HCT116 (cell line): Measurements from ENCODE around the gene DMRTA2. TPM values are rescaled to one million over a fixed set of nuclear protein-coding genes. Genes with fewer than 3 reads are reported as not detected.

Experiments
- ATAC-seq: fragments of 200-7000 bp; cut with Tn5 transposase; 2 replicates; pipeline ENCODE4 v1.9.1; 2020; ENCODE audit warnings: mild to moderate bottlenecking, moderate library complexity
- BruUV-seq: library from RNA; stranded (reverse); fragments of 400-500 nt; replicated peaks from 2 replicates; lab custom pipeline; 2021; lab: Mats Ljungman, UMichigan
- CTCF ChIA-PET: fragments of 300-600 bp; sonication (Branson Sonifier 250); formaldehyde crosslinking; loops from one replicate; lab custom pipeline; 2021; ENCODE audit warnings: antibody characterized with exemption; lab: Charles Lee
- POLR2A ChIA-PET: fragments of 300-600, 350-600 bp; sonication (Branson Sonifier 250); formaldehyde crosslinking; loops from one replicate; lab custom pipeline; 2021; ENCODE audit warnings: antibody characterized with exemption; lab: Charles Lee
- RAD21 ChIA-PET, 2 experiments: fragments of 300-600 bp; sonication (Branson Sonifier 250); formaldehyde crosslinking; loops; one replicate each; lab custom pipeline; 2023; ENCODE audit warnings: low total read pairs in 2 of 2; ENCODE audit not compliant: uncharacterized antibody in 2 of 2, unreplicated experiment in 2 of 2, low non-redundant PET in 1 of 2; lab: Charles Lee
- DNase-seq: peaks from one replicate; pipeline ENCODE4 v3.0.0-alpha.2; 2010; ENCODE audit warnings: low read depth, low spot score
- H2AFZ ChIP-seq: fragments of 200-600 bp; shearing (Covaris generic), sonication (generic); 2 replicates; pipeline ENCODE4 v1.6.1; 2017; ENCODE audit warnings: low read depth, mixed run types, mixed read lengths, antibody characterized with exemption, low read length; ENCODE audit not compliant: poor library complexity, severe bottlenecking
- H3K27ac ChIP-seq: 2 replicates; pipeline ENCODE4 v1.5.1; 2012; ENCODE audit warnings: low read depth, low read length
- H3K27me3 ChIP-seq: fragments of 200-600 bp; sonication (generic); 2 replicates; pipeline ENCODE4 v1.6.1; 2016; ENCODE audit warnings: mixed run types, low read length, mixed read lengths; ENCODE audit not compliant: insufficient read depth
- H3K36me3 ChIP-seq, 2 experiments: fragments of 200-500 bp in 1 of 2; fragments of 200-600 bp in 1 of 2; sonication (Bioruptor generic) in 1 of 2; sonication (generic) in 1 of 2; 2 replicates each; pipeline versions ENCODE4 v1.5.1 to v1.6.1; 2014 to 2016; ENCODE audit warnings: low read length in 2 of 2, inconsistent platforms in 1 of 2, mixed read lengths in 1 of 2, mixed run types in 1 of 2; ENCODE audit not compliant: insufficient read depth in 2 of 2, control insufficient read depth in 1 of 2
- H3K4me1 ChIP-seq, 2 experiments: fragments of 200-600 bp in 1 of 2; sonication (generic) in 1 of 2; 2 replicates each; pipeline versions ENCODE4 v1.5.1 to v1.6.1; 2012 to 2017; ENCODE audit warnings: low read length in 2 of 2, inconsistent platforms in 1 of 2, mild to moderate bottlenecking in 1 of 2, mixed read lengths in 1 of 2, mixed run types in 1 of 2, moderate library complexity in 1 of 2; ENCODE audit not compliant: insufficient read depth in 2 of 2, control insufficient read depth in 1 of 2
- H3K4me2 ChIP-seq: fragments of 200-600 bp; sonication (generic); 2 replicates; pipeline ENCODE4 v1.6.1; 2017; ENCODE audit warnings: mixed run types, low read length, mixed read lengths
- H3K4me3 ChIP-seq, 2 experiments: fragments of 200-600 bp in 1 of 2; sonication (generic) in 1 of 2; replicated peaks in 1 of 2; 2 replicates each; pipeline ENCODE4 v1.5.1; 2011 to 2016; ENCODE audit warnings: low read length in 2 of 2, control low read depth in 1 of 2, low read depth in 1 of 2, mild to moderate bottlenecking in 1 of 2, mixed read lengths in 1 of 2, mixed run types in 1 of 2
- H3K79me2 ChIP-seq: fragments of 200-600 bp; sonication (generic); 2 replicates; pipeline ENCODE4 v1.6.1; 2017; ENCODE audit warnings: mild to moderate bottlenecking, mixed run types, low read length, moderate library complexity, mixed read lengths; ENCODE audit not compliant: insufficient read depth
- H3K9ac ChIP-seq: fragments of 200-600 bp; sonication (generic); 2 replicates; pipeline ENCODE4 v1.6.1; 2016; ENCODE audit warnings: low read length, mixed read lengths
- H3K9me2 ChIP-seq: fragments of 200-600 bp; sonication (generic), shearing (Covaris generic); 2 replicates; pipeline ENCODE4 v1.6.1; 2017; ENCODE audit warnings: mixed run types, mild to moderate bottlenecking, moderate library complexity; ENCODE audit not compliant: insufficient read depth
- H3K9me3 ChIP-seq, 2 experiments: fragments of 200-500 bp in 1 of 2; fragments of 200-600 bp in 1 of 2; sonication (Bioruptor generic) in 1 of 2; sonication (generic) in 1 of 2; 2 replicates each; pipeline ENCODE4 v1.6.1; 2014 to 2017; ENCODE audit warnings: low read length in 2 of 2, mixed read lengths in 2 of 2, inconsistent platforms in 1 of 2, low read depth in 1 of 2, mild to moderate bottlenecking in 1 of 2, mixed run types in 1 of 2, moderate library complexity in 1 of 2; ENCODE audit not compliant: control insufficient read depth in 1 of 2, insufficient read depth in 1 of 2
- H4K20me1 ChIP-seq: fragments of 200-600 bp; sonication (generic), shearing (Covaris generic); 2 replicates; pipeline ENCODE4 v1.6.1; 2017; ENCODE audit warnings: mixed run types, mild to moderate bottlenecking, moderate library complexity; ENCODE audit not compliant: insufficient read depth
- ATF3 ChIP-seq: IDR thresholded peaks from 2 replicates; pipeline ENCODE4 v1.6.1; 2012
- CBX3 ChIP-seq: IDR thresholded peaks from 2 replicates; pipeline ENCODE4 v1.6.1; 2012; ENCODE audit warnings: low read depth
- CEBPB ChIP-seq: IDR thresholded peaks from 2 replicates; pipeline ENCODE4 v1.6.1; 2012; ENCODE audit warnings: low read depth
- CTCF ChIP-seq, 3 experiments: fragments of 200-600 bp in 1 of 3; sonication (generic) in 1 of 3; IDR thresholded peaks in 2 of 3; conservative IDR thresholded peaks in 1 of 3; 2 replicates each; pipeline ENCODE4 v1.5.1; 2012 to 2017; ENCODE audit warnings: low read depth in 2 of 3, low read length in 2 of 3, antibody characterized with exemption in 1 of 3, borderline replicate concordance in 1 of 3, control low read depth in 1 of 3, mild to moderate bottlenecking in 1 of 3, mixed read lengths in 1 of 3, mixed run types in 1 of 3, moderate library complexity in 1 of 3; ENCODE audit not compliant: insufficient read depth in 1 of 3
- EGR1 ChIP-seq: IDR thresholded peaks from 2 replicates; pipeline ENCODE4 v1.6.1; 2012; ENCODE audit warnings: low read depth
- ELF1 ChIP-seq: IDR thresholded peaks from 2 replicates; pipeline ENCODE4 v1.6.1; 2012; ENCODE audit warnings: low read depth, borderline replicate concordance
- EZH2phosphoT487 ChIP-seq: fragments of 200-600 bp; IDR thresholded peaks from 2 replicates; pipeline ENCODE4 v1.6.1; 2018; ENCODE audit warnings: antibody characterized with exemption, borderline replicate concordance
- FOSL1 ChIP-seq: IDR thresholded peaks from 2 replicates; pipeline ENCODE4 v1.6.1; 2012; ENCODE audit warnings: low read depth
- JUND ChIP-seq: IDR thresholded peaks from 2 replicates; pipeline ENCODE4 v1.6.1; 2012
- POLR2AphosphoS5 ChIP-seq: IDR thresholded peaks from 2 replicates; pipeline ENCODE4 v1.6.1; 2011; ENCODE audit warnings: mild to moderate bottlenecking, low read depth, low read length, moderate library complexity
- RAD21 ChIP-seq: IDR thresholded peaks from 2 replicates; pipeline ENCODE4 v1.6.1; 2012; ENCODE audit warnings: low read depth, mild to moderate bottlenecking
- SIN3A ChIP-seq: IDR thresholded peaks from 2 replicates; pipeline ENCODE4 v1.6.1; 2012; ENCODE audit warnings: low read depth
- SP1 ChIP-seq: IDR thresholded peaks from 2 replicates; pipeline ENCODE4 v1.6.1; 2012; ENCODE audit warnings: low read depth
- SRF ChIP-seq: IDR thresholded peaks from 2 replicates; pipeline ENCODE4 v1.6.1; 2012; ENCODE audit warnings: low read depth
- YY1 ChIP-seq: IDR thresholded peaks from 2 replicates; pipeline ENCODE4 v1.6.1; 2011; ENCODE audit warnings: low read length, low read depth, moderate library complexity, mild to moderate bottlenecking; ENCODE audit not compliant: insufficient replicate concordance; ENCODE audit errors: extremely low read depth
- ZBTB33 ChIP-seq: IDR thresholded peaks from 2 replicates; pipeline ENCODE4 v1.6.1; 2011; ENCODE audit warnings: mild to moderate bottlenecking, low read length, moderate library complexity; ENCODE audit not compliant: insufficient replicate concordance; ENCODE audit errors: extremely low read depth
- ZFX ChIP-seq: fragments of 450-650 bp; IDR thresholded peaks from 2 replicates; pipeline ENCODE4 v1.6.1; 2017
- ZNF274 ChIP-seq: fragments of 200-500 bp; sonication (Bioruptor generic); IDR thresholded peaks from 2 replicates; pipeline ENCODE4 v1.6.1; 2014; ENCODE audit warnings: mild to moderate bottlenecking, low read depth, low read length, inconsistent platforms
- intact Hi-C: fragments of 100-400 bp; cut with micrococcal nuclease; formaldehyde crosslinking; loops from 2 replicates; pipeline ENCODE4 v1.10.0; 2022
- total RNA-seq: library from RNA; stranded (reverse); gene quantifications from one replicate; pipeline ENCODE4 v1.2.1, GENCODE V29; 2021; ENCODE audit not compliant: unreplicated experiment
- TF ChIP-seq, protein P1 (sequence below): IDR thresholded peaks from 2 replicates; pipeline ENCODE4 v1.6.1; 2012
- TF ChIP-seq, protein P2 (sequence below): IDR thresholded peaks from 2 replicates; pipeline ENCODE4 v1.6.1; 2012; ENCODE audit warnings: low read depth

The DMRTA2 gene
- total RNA-seq, 1 experiment from 2014 or later = not detected

GRCh38 chr1:50419907-50420677 lies 3.2 kb downstream of the DMRTA2 start:
- Histone ChIP-seq H3K27me3 (no peaks in the 10 kb centered on the region), H3K79me2 (no peaks in the 10 kb centered on the region), H3K9me3 (no peaks in the 10 kb centered on the region), H2AFZ (no peak overlapping the region), H3K4me2 (no peak overlapping the region), H3K9ac (no peak overlapping the region), H3K4me3 (no peak overlapping the region), H3K27ac (no peak overlapping the region), H3K4me1 (no peaks in the 10 kb centered on the region), H3K36me3 (no peaks in the 10 kb centered on the region), H4K20me1 (no peaks in the 10 kb centered on the region), H3K9me2 (no peaks in the 10 kb centered on the region)
- RAD21 ChIA-PET = no interaction called here
- no peak for DNase-seq
- CTCF ChIA-PET = no interaction called here
- POLR2A ChIA-PET = no interaction called here
- intact Hi-C loops = no loop called here
- no peak for ATAC-seq
- no TSS peak for BruUV-seq
- TF ChIP-seq CTCF (IDR thresholded peaks at IDR 0.05 in 2 of 3, conservative IDR thresholded peaks at IDR 0.05 in 1 of 3; ENCODE audit: borderline replicate concordance in 1 of 3, insufficient read depth in 1 of 3, low read depth in 2 of 3, low read length in 2 of 3) (no peak), FOSL1 (no peak), JUND (no peak), SIN3A (no peak), ZNF274 (no peak), ZBTB33 (no peak), EGR1 (no peak), CEBPB (no peak), SP1 (no peak), POLR2AphosphoS5 (no peak), ELF1 (no peak), CBX3 (no peak), EZH2phosphoT487 (no peak), SRF (no peak), ATF3 (no peak), RAD21 (no peak), ZFX (no peak), YY1 (no peak)
- TF ChIP-seq, protein P1, sequence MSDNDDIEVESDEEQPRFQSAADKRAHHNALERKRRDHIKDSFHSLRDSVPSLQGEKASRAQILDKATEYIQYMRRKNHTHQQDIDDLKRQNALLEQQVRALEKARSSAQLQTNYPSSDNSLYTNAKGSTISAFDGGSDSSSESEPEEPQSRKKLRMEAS = no peak
- TF ChIP-seq, protein P2, sequence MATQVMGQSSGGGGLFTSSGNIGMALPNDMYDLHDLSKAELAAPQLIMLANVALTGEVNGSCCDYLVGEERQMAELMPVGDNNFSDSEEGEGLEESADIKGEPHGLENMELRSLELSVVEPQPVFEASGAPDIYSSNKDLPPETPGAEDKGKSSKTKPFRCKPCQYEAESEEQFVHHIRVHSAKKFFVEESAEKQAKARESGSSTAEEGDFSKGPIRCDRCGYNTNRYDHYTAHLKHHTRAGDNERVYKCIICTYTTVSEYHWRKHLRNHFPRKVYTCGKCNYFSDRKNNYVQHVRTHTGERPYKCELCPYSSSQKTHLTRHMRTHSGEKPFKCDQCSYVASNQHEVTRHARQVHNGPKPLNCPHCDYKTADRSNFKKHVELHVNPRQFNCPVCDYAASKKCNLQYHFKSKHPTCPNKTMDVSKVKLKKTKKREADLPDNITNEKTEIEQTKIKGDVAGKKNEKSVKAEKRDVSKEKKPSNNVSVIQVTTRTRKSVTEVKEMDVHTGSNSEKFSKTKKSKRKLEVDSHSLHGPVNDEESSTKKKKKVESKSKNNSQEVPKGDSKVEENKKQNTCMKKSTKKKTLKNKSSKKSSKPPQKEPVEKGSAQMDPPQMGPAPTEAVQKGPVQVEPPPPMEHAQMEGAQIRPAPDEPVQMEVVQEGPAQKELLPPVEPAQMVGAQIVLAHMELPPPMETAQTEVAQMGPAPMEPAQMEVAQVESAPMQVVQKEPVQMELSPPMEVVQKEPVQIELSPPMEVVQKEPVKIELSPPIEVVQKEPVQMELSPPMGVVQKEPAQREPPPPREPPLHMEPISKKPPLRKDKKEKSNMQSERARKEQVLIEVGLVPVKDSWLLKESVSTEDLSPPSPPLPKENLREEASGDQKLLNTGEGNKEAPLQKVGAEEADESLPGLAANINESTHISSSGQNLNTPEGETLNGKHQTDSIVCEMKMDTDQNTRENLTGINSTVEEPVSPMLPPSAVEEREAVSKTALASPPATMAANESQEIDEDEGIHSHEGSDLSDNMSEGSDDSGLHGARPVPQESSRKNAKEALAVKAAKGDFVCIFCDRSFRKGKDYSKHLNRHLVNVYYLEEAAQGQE = no peak
